GM18951 (cell line): ENCODE measurements around the gene ZNRF1.

Experiments
- POLR2A ChIP-seq: IDR thresholded peaks from 4 replicates; pipeline ENCODE4 v1.6.1; 2011; ENCODE audit warnings: mild to moderate bottlenecking; ENCODE audit not compliant: insufficient read length, insufficient read depth; ENCODE audit errors: extremely low read depth
- in situ Hi-C: fragments of 300-500 bp; cut with MboI; formaldehyde crosslinking; loops from one replicate; pipeline ENCODE4 v1.12.0; 2022; ENCODE audit warnings: low sequenced_read_pairs, mixed read lengths, inconsistent platforms; ENCODE audit not compliant: unreplicated experiment

Gene ZNRF1

DNA sequence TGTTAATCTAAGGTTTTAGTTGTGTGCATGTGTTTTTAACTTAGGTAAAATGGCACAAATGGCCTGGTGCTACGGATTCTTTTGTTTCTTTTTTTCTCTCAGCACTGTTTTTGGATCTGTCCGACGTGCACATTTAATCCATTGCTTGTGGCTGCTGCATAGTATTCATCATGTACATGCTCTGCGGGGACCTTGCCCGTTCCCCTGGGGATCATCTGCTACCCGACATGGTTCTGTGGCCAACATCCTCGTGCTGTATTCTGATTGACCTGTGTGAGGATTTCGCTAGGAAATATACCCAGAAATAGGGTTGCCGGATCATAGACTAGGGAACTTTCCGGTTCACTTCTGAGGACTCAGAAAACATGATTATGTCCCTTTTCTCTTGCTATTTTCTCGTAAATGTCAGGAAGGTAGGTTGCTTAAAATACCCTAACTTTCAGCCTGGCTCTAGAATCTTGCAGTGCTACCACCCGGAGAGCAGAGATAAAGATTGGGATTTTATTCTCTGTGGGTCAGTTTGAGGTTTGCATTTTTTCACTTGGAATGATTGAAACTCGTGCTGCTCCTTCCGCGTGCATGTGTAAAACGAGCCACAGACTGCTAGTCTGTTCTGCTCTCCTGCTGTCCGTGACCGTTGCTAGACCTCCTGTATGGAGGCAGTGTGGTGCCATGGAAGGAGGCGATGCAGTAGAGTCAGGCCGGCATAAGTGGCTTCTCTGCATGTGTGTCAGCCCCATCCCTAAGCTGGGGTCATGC, 74.9 kb downstream of the ZNRF1 start:
- in situ Hi-C loops, result no loop called here
- no peak for TF ChIP-seq POLR2A

DNA sequence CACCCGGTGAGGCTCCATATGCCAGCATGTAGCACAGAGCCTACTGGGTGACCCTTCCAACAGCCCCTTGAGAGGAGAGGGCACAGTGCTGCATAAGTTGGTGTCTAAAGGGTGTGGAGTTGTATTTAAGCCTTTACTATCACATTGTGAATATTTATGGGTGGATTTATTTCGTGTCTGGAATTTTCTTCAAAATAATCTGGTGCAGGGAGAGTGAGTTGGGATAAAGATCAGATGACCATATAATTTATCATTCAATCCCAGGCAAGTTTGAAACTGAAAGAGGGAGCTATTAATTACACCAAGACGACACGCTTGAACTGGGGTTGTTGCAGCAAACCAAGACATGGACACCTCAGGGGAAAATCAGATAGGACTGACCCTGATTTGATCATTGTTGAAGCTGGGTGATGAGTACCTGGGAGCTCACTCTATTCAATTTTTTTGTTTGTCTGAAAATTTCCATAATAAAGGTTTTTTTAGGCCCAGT, 75.5 kb downstream of the ZNRF1 start:
- no peak for TF ChIP-seq POLR2A
- in situ Hi-C loops, result no loop called here

- TF ChIP-seq POLR2A, result no peak
- in situ Hi-C loops, result no loop called here
Observed at GRCh38 chr16:75074920-75075687, 76.3 kb downstream of the ZNRF1 start.

DNA sequence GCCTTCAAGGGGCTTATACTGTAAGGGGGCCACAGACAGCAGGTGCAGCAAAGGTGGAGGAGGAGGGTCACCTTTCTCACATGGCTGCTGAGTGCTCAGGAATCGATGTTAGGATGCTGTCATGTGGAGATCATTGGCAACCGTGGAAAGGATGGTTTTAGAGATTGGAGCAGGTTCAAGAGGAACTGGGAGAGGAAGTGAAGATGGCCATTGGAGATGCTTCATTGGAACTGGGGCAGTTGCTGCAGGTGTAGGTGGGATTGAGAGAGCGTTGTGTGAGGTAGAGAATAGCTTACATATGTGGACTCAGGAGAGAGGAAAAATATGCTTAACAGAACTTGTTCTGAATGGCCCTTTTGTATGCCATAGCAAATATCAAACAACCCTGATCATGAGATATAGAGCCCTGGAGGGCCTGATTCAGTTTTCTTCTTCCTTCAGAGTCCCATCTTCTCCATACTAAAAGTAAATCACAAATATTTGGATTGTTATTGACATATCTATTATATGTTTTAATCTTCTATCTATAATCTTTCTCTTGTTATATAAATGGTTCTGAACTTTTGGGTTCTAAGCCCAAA, 77.0 kb downstream of the ZNRF1 start:
- TF ChIP-seq POLR2A, result no peak
- in situ Hi-C loops, result no loop called here

DNA sequence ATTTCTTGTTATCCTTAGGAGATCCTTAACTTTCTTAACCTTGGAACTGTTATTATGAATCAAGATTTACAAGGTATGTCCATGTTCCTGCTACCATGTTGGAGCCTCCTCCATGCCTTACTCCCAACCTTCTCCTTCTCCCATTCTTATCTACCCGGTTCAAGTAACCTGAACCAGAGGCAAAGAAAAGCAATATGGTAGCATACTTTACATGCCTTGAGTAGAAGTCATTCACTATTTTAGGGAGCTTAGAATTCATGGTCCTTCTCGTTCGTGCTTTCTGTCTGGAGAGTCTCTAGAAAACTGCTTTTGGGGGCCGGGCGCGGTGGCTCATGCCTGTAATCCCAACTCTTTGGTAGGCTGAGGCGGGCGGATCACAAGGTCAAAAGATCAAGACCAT, 80.1 kb downstream of the ZNRF1 start:
- in situ Hi-C loops, result no loop called here
- no peak for TF ChIP-seq POLR2A

GRCh38 chr16:75079346-75079926, 80.6 kb downstream of the ZNRF1 start:
- in situ Hi-C loops, result no loop called here
- TF ChIP-seq POLR2A, result no peak

DNA sequence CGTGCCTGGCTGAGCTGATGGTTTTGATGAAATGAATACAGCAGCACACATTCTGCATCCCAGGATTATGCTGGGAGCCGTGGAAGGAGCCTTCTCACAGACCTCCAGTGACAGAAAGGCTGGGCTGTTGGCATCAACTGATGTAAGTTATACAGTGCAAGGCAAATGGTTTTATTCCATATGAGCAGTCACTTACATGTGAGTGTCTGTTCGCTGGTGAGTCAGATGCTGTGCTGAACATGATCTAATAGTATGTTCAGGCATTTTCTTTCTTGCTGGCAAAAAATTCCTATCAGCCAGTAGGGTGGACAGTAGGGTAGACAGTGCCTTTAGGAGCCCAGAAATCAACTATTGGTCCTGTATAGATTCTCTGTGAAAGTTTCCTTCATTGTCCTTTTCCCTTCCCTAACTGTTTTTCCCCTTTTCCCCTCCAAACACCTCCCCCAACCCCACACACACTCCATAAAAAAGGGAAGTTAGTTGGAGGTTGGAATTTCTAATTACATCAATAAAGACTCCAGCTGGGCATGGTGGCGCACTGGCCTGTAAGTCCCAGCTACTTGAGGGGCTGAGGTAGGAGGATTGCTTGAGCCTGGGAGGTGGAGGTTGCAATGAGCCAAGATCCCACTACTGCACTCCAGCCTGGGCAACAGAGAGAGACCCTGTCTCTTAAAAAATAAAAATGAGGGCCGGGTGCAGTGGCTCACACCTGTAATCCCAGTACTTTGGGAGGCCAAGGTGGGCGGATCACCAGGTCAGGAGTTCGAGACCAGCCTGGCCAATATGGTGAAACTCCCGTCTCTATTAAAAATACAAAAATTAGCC, 81.6 kb downstream of the ZNRF1 start:
- in situ Hi-C loops, result no loop called here
- TF ChIP-seq POLR2A, result no peak

GRCh38 chr16:75081179-75081859, 82.5 kb downstream of the ZNRF1 start:
- in situ Hi-C loops, result no loop called here
- no peak for TF ChIP-seq POLR2A

DNA sequence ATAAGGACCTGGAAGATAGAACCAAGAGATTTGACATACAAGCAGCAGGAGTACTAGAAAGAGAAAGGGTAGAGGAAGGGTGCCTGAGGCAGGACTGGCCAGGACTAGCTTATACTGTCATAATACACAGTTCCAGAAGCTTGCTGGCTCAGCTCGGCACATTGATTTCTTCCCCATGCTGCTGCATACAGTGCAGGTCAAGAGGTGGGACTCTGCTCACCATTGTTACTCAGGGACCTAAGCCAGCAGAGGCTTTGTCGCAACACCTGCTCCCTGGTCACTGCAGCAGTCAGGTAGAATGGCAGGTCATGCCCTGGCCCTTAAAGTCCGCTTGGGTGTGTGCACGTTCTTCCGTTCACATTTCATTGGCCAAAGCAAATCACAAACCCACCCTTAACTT, 85.0 kb downstream of the ZNRF1 start:
- TF ChIP-seq POLR2A, result no peak
- in situ Hi-C loops, result no loop called here

- TF ChIP-seq POLR2A, result no peak
- in situ Hi-C loops, result no loop called here
Observed at GRCh38 chr16:75085556-75085955, 86.7 kb downstream of the ZNRF1 start.

- in situ Hi-C loops, result no loop called here
- TF ChIP-seq POLR2A, result no peak
Observed at GRCh38 chr16:75086281-75086680, 87.5 kb downstream of the ZNRF1 start.
